NB4 (cell line): ENCODE measurements around the gene ZNF219.

Experiments
- MYC ChIP-seq: IDR thresholded peaks from 2 replicates; pipeline ENCODE4 v1.6.1; 2011; ENCODE audit warnings: low read depth, low read length
- POLR2A ChIP-seq: IDR thresholded peaks from 2 replicates; pipeline ENCODE4 v1.6.1; 2011; ENCODE audit warnings: mild to moderate bottlenecking; ENCODE audit not compliant: insufficient read length; ENCODE audit errors: extremely low read depth

GRCh38 chr14:21100931-21101330 is 2.5 kb upstream of the ZNF219 start, which contains the start of gene TMEM253:
- TF ChIP-seq MYC: no peak
- TF ChIP-seq POLR2A: no peak
